GM23338 (cell line): ENCODE results near the gene ATP5MG. TPM values are rescaled to one million over a fixed set of nuclear protein-coding genes. Genes with fewer than 3 reads are reported as not detected.
"Not testable (repeated sequence)": the region's sequence is repeated elsewhere in the genome, so short reads cannot be mapped to it uniquely, and the experiment has no call there.

Experiments
- ATAC-seq: fragments of 200-7000 bp; cut with Tn5 transposase; 3 replicates; pipeline ENCODE4 v1.9.1; 2020
- DNase-seq: peaks from one replicate; pipeline ENCODE4 v3.0.0-alpha.2; 2015; ENCODE audit warnings: low spot score
- H2AFZ ChIP-seq: fragments of 200-600 bp; sonication (generic); 2 replicates; pipeline ENCODE4 v1.8.0; 2016; ENCODE audit warnings: antibody characterized with exemption, mild to moderate bottlenecking, moderate library complexity
- H3F3A ChIP-seq: fragments of 200-600 bp; sonication (generic); replicated peaks from 2 replicates; pipeline ENCODE4 v1.8.0; 2017; ENCODE audit warnings: antibody characterized with exemption, mixed run types, low read depth
- H3K27ac ChIP-seq: fragments of 200-600 bp; sonication (generic); 2 replicates; pipeline ENCODE4 v1.6.1; 2016; ENCODE audit warnings: low read depth
- H3K27me3 ChIP-seq: fragments of 200-600 bp; sonication (generic); 2 replicates; pipeline ENCODE4 v1.8.0; 2016; ENCODE audit warnings: mild to moderate bottlenecking, mixed run types, moderate library complexity; ENCODE audit not compliant: insufficient read depth
- H3K36me3 ChIP-seq: fragments of 200-600 bp; sonication (generic); 2 replicates; pipeline ENCODE4 v1.8.0; 2016; ENCODE audit warnings: mild to moderate bottlenecking; ENCODE audit not compliant: insufficient read depth
- H3K4me1 ChIP-seq: fragments of 200-600 bp; sonication (generic); 2 replicates; pipeline ENCODE4 v1.8.0; 2016; ENCODE audit warnings: mild to moderate bottlenecking, moderate library complexity; ENCODE audit not compliant: insufficient read depth
- H3K4me2 ChIP-seq: fragments of 200-600 bp; sonication (generic); 2 replicates; pipeline ENCODE4 v1.7.1; 2017; ENCODE audit warnings: mixed run types
- H3K4me3 ChIP-seq: fragments of 200-600 bp; sonication (generic); 2 replicates; pipeline ENCODE4 v1.6.1; 2016; ENCODE audit warnings: mixed run types
- H3K79me2 ChIP-seq: fragments of 200-600 bp; sonication (generic); replicated peaks from 2 replicates; pipeline ENCODE4 v1.8.0; 2017; ENCODE audit warnings: mild to moderate bottlenecking; ENCODE audit not compliant: insufficient read depth
- H3K9me2 ChIP-seq: fragments of 200-600 bp; sonication (generic); 2 replicates; pipeline ENCODE4 v1.8.0; 2017; ENCODE audit not compliant: insufficient read depth
- H4K20me1 ChIP-seq: fragments of 200-600 bp; sonication (generic); replicated peaks from 2 replicates; pipeline ENCODE4 v1.8.0; 2017; ENCODE audit warnings: mild to moderate bottlenecking; ENCODE audit not compliant: insufficient read depth
- H3K27ac Mint-ChIP-seq: 2 replicates; pipeline ENCODE4 v1.8.0; 2020; ENCODE audit warnings: inconsistent platforms, mild to moderate bottlenecking, moderate library complexity, mixed read lengths
- H3K27me3 Mint-ChIP-seq: 3 replicates; pipeline ENCODE4 v1.8.0; 2022; ENCODE audit warnings: low read depth, mild to moderate bottlenecking, moderate library complexity, mixed read lengths, inconsistent platforms; ENCODE audit not compliant: insufficient read depth, poor library complexity
- H3K36me3 Mint-ChIP-seq: 3 replicates; pipeline ENCODE4 v1.8.0; 2021; ENCODE audit warnings: low read depth, mild to moderate bottlenecking, inconsistent platforms, moderate library complexity, mixed read lengths
- H3K4me1 Mint-ChIP-seq: 3 replicates; pipeline ENCODE4 v1.8.0; 2020; ENCODE audit warnings: mild to moderate bottlenecking, inconsistent platforms, mixed read lengths
- H3K4me3 Mint-ChIP-seq: 3 replicates; pipeline ENCODE4 v1.8.0; 2021; ENCODE audit warnings: moderate library complexity, mild to moderate bottlenecking, inconsistent platforms, mixed read lengths
- H3K9me3 Mint-ChIP-seq: 3 replicates; pipeline ENCODE4 v1.8.0; 2020; ENCODE audit warnings: moderate library complexity, mild to moderate bottlenecking, inconsistent platforms, mixed read lengths
- EZH2 ChIP-seq: fragments of 200-600 bp; sonication (generic); IDR thresholded peaks from one replicate; pipeline ENCODE4 v1.8.0; 2017; ENCODE audit warnings: antibody characterized with exemption, mild to moderate bottlenecking, low read depth; ENCODE audit not compliant: unreplicated experiment
- EZH2phosphoT487 ChIP-seq: fragments of 200-600 bp; sonication (generic); IDR thresholded peaks from one replicate; pipeline ENCODE4 v1.8.1; 2018; ENCODE audit warnings: antibody characterized with exemption; ENCODE audit not compliant: unreplicated experiment
- POLR2AphosphoS5 ChIP-seq: IDR thresholded peaks from 2 replicates; pipeline ENCODE4 v1.6.1; 2016; ENCODE audit warnings: antibody characterized with exemption, low read depth
- STAT1 ChIP-seq: IDR thresholded peaks from one replicate; pipeline ENCODE4 v1.6.1; 2016; ENCODE audit warnings: antibody characterized with exemption; ENCODE audit not compliant: unreplicated experiment
- ZNF331 ChIP-seq: fragments of 250-450 bp; sonication (Bioruptor Pico); IDR thresholded peaks from 2 replicates; pipeline ENCODE4 v1.5.0; 2020; ENCODE audit warnings: low read depth, mild to moderate bottlenecking, moderate library complexity
- polyA plus RNA-seq: library from polyadenylated mRNA; unstranded; fragments of >200 nt; fragmentation: Nextera tagmentation; extraction: Ambion mirVana; gene quantifications from 2 replicates; pipeline ENCODE4 v1.2.1, GENCODE V29; 2016
- total RNA-seq: library from RNA; depleted of rRNA; stranded (reverse); fragments of >200 nt; shearing (Covaris generic); gene quantifications from 2 replicates; pipeline ENCODE4 v1.2.3, GENCODE V29; 2014
- TF ChIP-seq, protein P1 (sequence below): IDR thresholded peaks from 2 replicates; pipeline ENCODE4 v1.6.1; 2016; ENCODE audit warnings: antibody characterized with exemption
- TF ChIP-seq, protein P2 (sequence below): fragments of 250-450 bp; sonication (Bioruptor Pico); IDR thresholded peaks from 2 replicates; pipeline ENCODE4 v1.5.0; 2020; ENCODE audit warnings: mild to moderate bottlenecking, moderate library complexity
- TF ChIP-seq, protein P3 (sequence below), 2 experiments: fragments of 200-600 bp in 1 of 2; sonication (generic) in 1 of 2; conservative IDR thresholded peaks; 2 replicates each; pipeline versions ENCODE4 v1.5.1 to v1.6.1; 2016 to 2017; ENCODE audit warnings: antibody characterized with exemption in 2 of 2, low read depth in 2 of 2, mild to moderate bottlenecking in 2 of 2, moderate library complexity in 1 of 2

The ATP5MG gene
- total and polyA plus RNA-seq, 2 experiments from 2014 or later: 41.7 to 987 TPM

- ATAC-seq (no peak; the same call in 2 of the 3 replicates), DNase-seq (peak; percentile 22)
- Histone ChIP-seq H3F3A (0 out of 2 replicates have a peak, but pooled peaks cover 5% of the 10 kb centered on the region), H3K9me2 (no peaks in the 10 kb centered on the region), H4K20me1 (peaks cover 19% of the 10 kb centered on the region; the same call in 1 of the 2 replicates), H3K36me3 (peaks cover 4% of the 10 kb centered on the region), H3K27me3 (no peaks in the 10 kb centered on the region), H3K79me2 (peaks cover 56% of the 10 kb centered on the region), H2AFZ (peak overlapping the region; percentile 28; the same call in 1 of the 2 replicates), H3K27ac (peak overlapping the region; percentile 74), H3K4me1 (no peaks in the 10 kb centered on the region; the same call in 1 of the 2 replicates), H3K4me3 (peak overlapping the region; percentile 89), H3K4me2 (peak overlapping the region; percentile 76)
- H3K27me3 Mint-ChIP-seq: peaks cover 5% of the 10 kb centered on the region
- H3K36me3 Mint-ChIP-seq: peaks cover 11% of the 10 kb centered on the region
- peak overlapping the region; percentile 99 for H3K27ac Mint-ChIP-seq
- peaks cover 13% of the 10 kb centered on the region; the same call in 2 of the 3 replicates for H3K4me1 Mint-ChIP-seq
- TF ChIP-seq ZNF331 (no peak), EZH2phosphoT487 (no peak), POLR2AphosphoS5 (no peak), STAT1 (no peak), EZH2 (no peak)
- TF ChIP-seq, protein P1, sequence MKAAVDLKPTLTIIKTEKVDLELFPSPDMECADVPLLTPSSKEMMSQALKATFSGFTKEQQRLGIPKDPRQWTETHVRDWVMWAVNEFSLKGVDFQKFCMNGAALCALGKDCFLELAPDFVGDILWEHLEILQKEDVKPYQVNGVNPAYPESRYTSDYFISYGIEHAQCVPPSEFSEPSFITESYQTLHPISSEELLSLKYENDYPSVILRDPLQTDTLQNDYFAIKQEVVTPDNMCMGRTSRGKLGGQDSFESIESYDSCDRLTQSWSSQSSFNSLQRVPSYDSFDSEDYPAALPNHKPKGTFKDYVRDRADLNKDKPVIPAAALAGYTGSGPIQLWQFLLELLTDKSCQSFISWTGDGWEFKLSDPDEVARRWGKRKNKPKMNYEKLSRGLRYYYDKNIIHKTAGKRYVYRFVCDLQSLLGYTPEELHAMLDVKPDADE: no peak
- TF ChIP-seq, protein P2, sequence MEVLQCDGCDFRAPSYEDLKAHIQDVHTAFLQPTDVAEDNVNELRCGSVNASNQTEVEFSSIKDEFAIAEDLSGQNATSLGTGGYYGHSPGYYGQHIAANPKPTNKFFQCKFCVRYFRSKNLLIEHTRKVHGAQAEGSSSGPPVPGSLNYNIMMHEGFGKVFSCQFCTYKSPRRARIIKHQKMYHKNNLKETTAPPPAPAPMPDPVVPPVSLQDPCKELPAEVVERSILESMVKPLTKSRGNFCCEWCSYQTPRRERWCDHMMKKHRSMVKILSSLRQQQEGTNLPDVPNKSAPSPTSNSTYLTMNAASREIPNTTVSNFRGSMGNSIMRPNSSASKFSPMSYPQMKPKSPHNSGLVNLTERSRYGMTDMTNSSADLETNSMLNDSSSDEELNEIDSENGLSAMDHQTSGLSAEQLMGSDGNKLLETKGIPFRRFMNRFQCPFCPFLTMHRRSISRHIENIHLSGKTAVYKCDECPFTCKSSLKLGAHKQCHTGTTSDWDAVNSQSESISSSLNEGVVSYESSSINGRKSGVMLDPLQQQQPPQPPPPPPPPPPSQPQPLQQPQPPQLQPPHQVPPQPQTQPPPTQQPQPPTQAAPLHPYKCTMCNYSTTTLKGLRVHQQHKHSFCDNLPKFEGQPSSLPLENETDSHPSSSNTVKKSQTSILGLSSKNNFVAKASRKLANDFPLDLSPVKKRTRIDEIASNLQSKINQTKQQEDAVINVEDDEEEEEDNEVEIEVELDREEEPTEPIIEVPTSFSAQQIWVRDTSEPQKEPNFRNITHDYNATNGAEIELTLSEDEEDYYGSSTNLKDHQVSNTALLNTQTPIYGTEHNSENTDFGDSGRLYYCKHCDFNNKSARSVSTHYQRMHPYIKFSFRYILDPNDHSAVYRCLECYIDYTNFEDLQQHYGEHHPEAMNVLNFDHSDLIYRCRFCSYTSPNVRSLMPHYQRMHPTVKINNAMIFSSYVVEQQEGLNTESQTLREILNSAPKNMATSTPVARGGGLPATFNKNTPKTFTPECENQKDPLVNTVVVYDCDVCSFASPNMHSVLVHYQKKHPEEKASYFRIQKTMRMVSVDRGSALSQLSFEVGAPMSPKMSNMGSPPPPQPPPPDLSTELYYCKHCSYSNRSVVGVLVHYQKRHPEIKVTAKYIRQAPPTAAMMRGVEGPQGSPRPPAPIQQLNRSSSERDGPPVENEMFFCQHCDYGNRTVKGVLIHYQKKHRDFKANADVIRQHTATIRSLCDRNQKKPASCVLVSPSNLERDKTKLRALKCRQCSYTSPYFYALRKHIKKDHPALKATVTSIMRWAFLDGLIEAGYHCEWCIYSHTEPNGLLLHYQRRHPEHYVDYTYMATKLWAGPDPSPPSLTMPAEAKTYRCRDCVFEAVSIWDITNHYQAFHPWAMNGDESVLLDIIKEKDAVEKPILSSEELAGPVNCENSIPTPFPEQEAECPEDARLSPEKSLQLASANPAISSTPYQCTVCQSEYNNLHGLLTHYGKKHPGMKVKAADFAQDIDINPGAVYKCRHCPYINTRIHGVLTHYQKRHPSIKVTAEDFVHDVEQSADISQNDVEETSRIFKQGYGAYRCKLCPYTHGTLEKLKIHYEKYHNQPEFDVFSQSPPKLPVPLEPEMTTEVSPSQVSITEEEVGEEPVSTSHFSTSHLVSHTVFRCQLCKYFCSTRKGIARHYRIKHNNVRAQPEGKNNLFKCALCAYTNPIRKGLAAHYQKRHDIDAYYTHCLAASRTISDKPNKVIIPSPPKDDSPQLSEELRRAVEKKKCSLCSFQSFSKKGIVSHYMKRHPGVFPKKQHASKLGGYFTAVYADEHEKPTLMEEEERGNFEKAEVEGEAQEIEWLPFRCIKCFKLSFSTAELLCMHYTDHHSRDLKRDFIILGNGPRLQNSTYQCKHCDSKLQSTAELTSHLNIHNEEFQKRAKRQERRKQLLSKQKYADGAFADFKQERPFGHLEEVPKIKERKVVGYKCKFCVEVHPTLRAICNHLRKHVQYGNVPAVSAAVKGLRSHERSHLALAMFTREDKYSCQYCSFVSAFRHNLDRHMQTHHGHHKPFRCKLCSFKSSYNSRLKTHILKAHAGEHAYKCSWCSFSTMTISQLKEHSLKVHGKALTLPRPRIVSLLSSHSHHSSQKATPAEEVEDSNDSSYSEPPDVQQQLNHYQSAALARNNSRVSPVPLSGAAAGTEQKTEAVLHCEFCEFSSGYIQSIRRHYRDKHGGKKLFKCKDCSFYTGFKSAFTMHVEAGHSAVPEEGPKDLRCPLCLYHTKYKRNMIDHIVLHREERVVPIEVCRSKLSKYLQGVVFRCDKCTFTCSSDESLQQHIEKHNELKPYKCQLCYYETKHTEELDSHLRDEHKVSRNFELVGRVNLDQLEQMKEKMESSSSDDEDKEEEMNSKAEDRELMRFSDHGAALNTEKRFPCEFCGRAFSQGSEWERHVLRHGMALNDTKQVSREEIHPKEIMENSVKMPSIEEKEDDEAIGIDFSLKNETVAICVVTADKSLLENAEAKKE (CRISPR knock-in tag): no peak
- TF ChIP-seq, protein P3, sequence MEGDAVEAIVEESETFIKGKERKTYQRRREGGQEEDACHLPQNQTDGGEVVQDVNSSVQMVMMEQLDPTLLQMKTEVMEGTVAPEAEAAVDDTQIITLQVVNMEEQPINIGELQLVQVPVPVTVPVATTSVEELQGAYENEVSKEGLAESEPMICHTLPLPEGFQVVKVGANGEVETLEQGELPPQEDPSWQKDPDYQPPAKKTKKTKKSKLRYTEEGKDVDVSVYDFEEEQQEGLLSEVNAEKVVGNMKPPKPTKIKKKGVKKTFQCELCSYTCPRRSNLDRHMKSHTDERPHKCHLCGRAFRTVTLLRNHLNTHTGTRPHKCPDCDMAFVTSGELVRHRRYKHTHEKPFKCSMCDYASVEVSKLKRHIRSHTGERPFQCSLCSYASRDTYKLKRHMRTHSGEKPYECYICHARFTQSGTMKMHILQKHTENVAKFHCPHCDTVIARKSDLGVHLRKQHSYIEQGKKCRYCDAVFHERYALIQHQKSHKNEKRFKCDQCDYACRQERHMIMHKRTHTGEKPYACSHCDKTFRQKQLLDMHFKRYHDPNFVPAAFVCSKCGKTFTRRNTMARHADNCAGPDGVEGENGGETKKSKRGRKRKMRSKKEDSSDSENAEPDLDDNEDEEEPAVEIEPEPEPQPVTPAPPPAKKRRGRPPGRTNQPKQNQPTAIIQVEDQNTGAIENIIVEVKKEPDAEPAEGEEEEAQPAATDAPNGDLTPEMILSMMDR (conservative IDR thresholded peaks at IDR 0.05; ENCODE audit: low read depth in 2 of 2): 0 out of 4 replicates have a peak, but pooled peaks of 1 of the 2 experiments have one; percentile 7
- no peaks in the 10 kb centered on the region for H3K9me3 Mint-ChIP-seq
- peak overlapping the region; percentile 98 for H3K4me3 Mint-ChIP-seq
These were observed 629 bp downstream of the ATP5MG start for GRCh38 chr11:118401880-118402590.

GRCh38 chr11:118402594-118402993 is 1.2 kb downstream of the ATP5MG start:
- not testable (repeated sequence) for H3K27ac ChIP-seq, H3K4me1 ChIP-seq, H3K9me3 Mint-ChIP-seq, H3K27me3 ChIP-seq, H3K36me3 ChIP-seq, H3F3A ChIP-seq, H3K27me3 Mint-ChIP-seq, H2AFZ ChIP-seq, DNase-seq, H3K9me2 ChIP-seq, ATAC-seq
- H3K79me2 ChIP-seq: peaks cover 60% of the 10 kb centered on the region
- peaks cover 19% of the 10 kb centered on the region; the same call in 1 of the 2 replicates for H4K20me1 ChIP-seq
- Mint-ChIP-seq H3K36me3 (peaks cover 17% of the 10 kb centered on the region), H3K4me3 (peak overlapping the region; percentile 98), H3K4me1 (peaks cover 13% of the 10 kb centered on the region; the same call in 2 of the 3 replicates), H3K27ac (peak overlapping the region; percentile 49; the same call in 1 of the 2 replicates)
- H3K4me2 ChIP-seq: peak overlapping the region; percentile 76
- peak overlapping the region; percentile 89 for H3K4me3 ChIP-seq
